Measurements from ENCODE around the gene MBD4. TPM values are rescaled to one million over a fixed set of nuclear protein-coding genes. Genes with fewer than 3 reads are reported as not detected.
"Not testable (repeated sequence)": the region's sequence is repeated elsewhere in the genome, so short reads cannot be mapped to it uniquely, and the experiment has no call there.

The MBD4 gene
- total RNA-seq, 2 donors from 2014 or later = 23.0 to 32.5 TPM

DNA sequence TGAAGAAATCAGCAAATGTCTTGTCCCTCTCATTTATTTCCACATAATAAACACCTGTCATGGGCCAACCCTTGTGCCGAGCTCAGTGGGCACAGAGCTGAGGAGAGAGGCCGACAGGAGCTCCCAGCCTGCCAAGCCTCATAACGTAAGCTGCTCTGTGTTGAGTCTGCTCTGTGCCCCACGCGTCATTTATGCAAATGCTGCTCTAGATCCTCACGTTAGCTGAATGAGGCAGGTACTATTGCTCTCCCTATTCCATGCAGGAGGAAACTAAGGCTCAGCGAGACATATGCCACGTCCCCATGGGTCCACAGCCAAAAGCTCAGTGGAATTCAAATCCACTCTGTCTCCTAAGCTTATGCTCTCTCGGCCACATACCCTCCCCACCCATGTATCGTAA is 52.8 kb downstream of the MBD4 start:
- DNase-seq (ENCODE audit: low spot score) (no peak), ATAC-seq (ENCODE audit: insufficient number of reproducible peaks, low FRiP score, low read depth) (no peak)
- no peaks in the 10 kb centered on the region for H3K9me3 ChIP-seq
- H3K4me3 ChIP-seq = no peak overlapping the region
- peaks cover 0 to 7% of the 10 kb centered on the region in 2 donors for H3K4me1 ChIP-seq (ENCODE audit: control insufficient read depth in 1 of 2, low read depth in 2 of 2)
- TF ChIP-seq, protein P1, sequence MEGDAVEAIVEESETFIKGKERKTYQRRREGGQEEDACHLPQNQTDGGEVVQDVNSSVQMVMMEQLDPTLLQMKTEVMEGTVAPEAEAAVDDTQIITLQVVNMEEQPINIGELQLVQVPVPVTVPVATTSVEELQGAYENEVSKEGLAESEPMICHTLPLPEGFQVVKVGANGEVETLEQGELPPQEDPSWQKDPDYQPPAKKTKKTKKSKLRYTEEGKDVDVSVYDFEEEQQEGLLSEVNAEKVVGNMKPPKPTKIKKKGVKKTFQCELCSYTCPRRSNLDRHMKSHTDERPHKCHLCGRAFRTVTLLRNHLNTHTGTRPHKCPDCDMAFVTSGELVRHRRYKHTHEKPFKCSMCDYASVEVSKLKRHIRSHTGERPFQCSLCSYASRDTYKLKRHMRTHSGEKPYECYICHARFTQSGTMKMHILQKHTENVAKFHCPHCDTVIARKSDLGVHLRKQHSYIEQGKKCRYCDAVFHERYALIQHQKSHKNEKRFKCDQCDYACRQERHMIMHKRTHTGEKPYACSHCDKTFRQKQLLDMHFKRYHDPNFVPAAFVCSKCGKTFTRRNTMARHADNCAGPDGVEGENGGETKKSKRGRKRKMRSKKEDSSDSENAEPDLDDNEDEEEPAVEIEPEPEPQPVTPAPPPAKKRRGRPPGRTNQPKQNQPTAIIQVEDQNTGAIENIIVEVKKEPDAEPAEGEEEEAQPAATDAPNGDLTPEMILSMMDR (IDR thresholded peaks at IDR 0.05) = no peak
- no peak overlapping the region for H3K27ac ChIP-seq
- H3K27me3 ChIP-seq (replicated peaks; ENCODE audit: insufficient read depth) = no peaks in the 10 kb centered on the region
- peaks cover 38% of the 10 kb centered on the region for H3K36me3 ChIP-seq

DNA sequence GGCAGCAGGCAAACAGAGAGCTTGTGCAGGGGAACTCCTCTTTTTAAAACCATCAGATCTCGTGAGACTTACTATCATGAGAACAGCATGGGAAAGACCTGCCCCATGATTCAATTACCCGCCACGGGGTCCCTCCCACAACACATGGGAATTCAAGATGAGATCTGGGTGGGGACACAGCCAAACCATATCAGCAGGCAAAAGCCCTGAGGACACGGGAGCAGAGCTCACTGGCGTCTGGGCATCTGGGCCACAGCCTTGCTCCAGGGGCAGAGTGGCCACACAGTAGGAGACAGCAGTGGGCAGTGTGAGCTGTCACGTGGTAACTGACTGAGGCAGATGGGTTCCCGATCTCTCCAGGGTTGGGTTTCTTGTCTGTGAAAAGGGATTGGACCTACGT is 54.2 kb downstream of the MBD4 start:
- not testable (repeated sequence) for H3K4me3 ChIP-seq; H3K27me3 ChIP-seq (replicated peaks; ENCODE audit: insufficient read depth); ATAC-seq (ENCODE audit: insufficient number of reproducible peaks, low FRiP score, low read depth); DNase-seq (ENCODE audit: low spot score); H3K9me3 ChIP-seq; H3K4me1 ChIP-seq (ENCODE audit: control insufficient read depth in 1 of 2, low read depth in 2 of 2); H3K27ac ChIP-seq
- H3K36me3 ChIP-seq = peaks cover 28% of the 10 kb centered on the region

DNA sequence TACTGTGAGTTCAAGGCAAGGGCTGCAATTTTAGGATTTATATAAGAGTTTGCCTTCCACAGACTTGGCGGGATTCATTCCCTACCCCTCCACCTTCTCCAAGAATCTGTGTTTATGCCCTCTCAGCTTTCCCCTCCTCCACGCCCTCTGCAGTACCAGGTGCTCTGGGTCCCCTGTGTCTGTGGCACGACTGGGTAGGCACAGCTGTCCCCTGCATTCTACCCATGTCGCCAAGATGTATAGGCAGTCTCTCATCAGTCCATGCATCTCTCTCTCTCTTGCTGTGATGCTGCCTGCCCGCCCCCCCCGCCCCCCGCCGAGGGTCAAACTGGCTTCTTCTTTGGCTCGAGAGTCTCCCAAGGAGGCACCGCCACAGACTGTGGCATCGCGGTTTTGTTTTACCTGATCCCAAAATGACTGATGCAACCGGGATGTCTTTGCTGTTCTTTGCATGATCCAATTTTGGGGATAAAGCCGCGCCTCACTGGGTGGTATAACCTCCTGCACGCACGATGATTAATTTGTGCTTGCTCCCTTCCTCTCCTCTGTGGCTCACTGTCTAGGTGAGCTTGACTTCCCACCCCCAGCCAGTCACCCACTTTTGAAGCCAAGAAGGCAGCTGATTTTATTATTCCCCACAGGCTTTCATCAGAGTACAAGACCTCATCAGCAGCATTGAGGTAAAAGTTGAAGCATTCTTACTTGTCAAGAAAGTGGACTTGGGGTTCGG is 55.0 kb downstream of the MBD4 start:
- Histone ChIP-seq H3K4me3 (no peak overlapping the region), H3K27me3 (replicated peaks; ENCODE audit: insufficient read depth) (no peaks in the 10 kb centered on the region), H3K9me3 (no peaks in the 10 kb centered on the region), H3K4me1 (ENCODE audit: control insufficient read depth in 1 of 2, low read depth in 2 of 2) (peaks cover 0 to 7% of the 10 kb centered on the region in 2 donors), H3K27ac (no peak overlapping the region), H3K36me3 (peaks cover 22% of the 10 kb centered on the region)
- TF ChIP-seq, protein P1 (IDR thresholded peaks at IDR 0.05) = no peak
- ATAC-seq (ENCODE audit: insufficient number of reproducible peaks, low FRiP score, low read depth) = no peak
- no peak for DNase-seq (ENCODE audit: low spot score)

DNA sequence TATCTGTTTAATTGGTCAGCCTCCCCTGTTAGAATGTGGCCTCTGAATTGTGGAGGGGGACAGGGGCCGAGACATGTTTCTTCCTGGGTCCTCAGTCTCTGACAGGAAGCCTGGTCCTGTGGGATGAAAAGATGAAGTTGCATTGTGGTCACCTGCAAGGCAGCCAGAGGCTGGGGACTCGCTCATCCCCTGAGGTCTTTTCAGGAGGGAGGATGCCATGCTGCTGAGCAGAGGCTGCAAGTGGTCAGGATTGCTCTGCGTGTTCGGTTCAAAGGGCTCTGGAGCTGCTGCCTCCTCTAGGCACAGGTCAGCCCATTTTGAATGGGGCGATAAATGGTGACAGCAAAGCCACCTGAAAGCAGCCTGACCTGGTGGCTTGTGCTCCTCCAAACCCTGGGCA is 55.6 kb downstream of the MBD4 start:
- H3K27me3 ChIP-seq (replicated peaks; ENCODE audit: insufficient read depth); H3K9me3 ChIP-seq; DNase-seq (ENCODE audit: low spot score); H3K27ac ChIP-seq; H3K4me1 ChIP-seq (ENCODE audit: control insufficient read depth in 1 of 2, low read depth in 2 of 2); H3K4me3 ChIP-seq; ATAC-seq (ENCODE audit: insufficient number of reproducible peaks, low FRiP score, low read depth): not testable (repeated sequence)
- peaks cover 16% of the 10 kb centered on the region for H3K36me3 ChIP-seq

DNA sequence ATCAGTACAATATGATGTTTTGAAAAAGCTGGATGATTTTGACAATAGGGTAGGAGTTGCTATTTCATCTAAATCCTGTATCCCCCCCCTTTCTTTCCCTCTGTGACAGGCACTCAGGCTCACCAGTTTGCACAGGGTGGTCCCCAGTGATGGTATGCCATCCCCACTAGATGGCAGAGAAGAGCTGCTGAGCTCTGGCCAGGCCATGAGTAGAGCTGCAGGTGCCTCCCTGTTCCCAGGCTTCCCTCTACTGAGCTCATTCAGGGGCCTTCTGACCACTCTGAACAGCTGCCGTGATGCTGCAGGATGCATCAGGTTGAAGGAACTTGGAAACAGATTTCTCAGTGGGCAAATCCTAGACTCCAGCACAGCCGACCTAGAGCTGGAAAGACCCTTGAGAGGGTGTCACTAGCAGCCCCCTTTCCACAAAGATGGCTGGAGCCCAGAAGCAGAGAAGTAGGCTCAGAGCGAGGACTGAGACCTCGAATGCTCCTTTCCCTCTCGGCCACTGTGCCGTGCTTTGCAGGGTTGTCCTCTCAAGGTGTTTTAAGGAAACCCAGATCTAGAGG is 56.4 kb downstream of the MBD4 start:
- DNase-seq (ENCODE audit: low spot score) (no peak), ATAC-seq (ENCODE audit: insufficient number of reproducible peaks, low FRiP score, low read depth) (no peak)
- Histone ChIP-seq H3K4me3 (no peak overlapping the region), H3K27ac (no peak overlapping the region), H3K9me3 (no peaks in the 10 kb centered on the region), H3K27me3 (replicated peaks; ENCODE audit: insufficient read depth) (no peaks in the 10 kb centered on the region), H3K36me3 (peaks cover 12% of the 10 kb centered on the region), H3K4me1 (ENCODE audit: control insufficient read depth in 1 of 2, low read depth in 2 of 2) (no peaks in the 10 kb centered on the region)
- TF ChIP-seq, protein P1 (IDR thresholded peaks at IDR 0.05) = peak; percentile 58

DNA sequence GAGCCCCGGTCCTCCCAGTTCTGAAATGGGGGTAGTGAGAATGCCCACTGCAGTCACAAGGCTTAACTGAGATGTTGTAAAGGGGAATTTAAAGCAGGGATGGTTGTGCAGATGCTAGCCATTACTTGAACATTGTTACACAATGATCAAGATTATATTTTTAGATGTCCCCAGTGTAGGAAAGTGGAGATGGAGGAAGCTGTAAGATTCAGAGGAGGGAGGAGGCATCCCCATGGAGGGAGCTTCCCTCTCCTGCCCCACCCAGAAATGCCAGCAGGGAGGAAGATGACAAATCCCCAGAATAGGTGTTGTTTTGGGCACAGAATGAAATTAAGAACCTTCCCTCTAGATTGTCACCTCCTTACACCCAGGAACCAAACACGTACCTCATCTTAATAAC is 57.4 kb downstream of the MBD4 start:
- Histone ChIP-seq H3K36me3 (peaks cover 5% of the 10 kb centered on the region), H3K4me3 (no peak overlapping the region), H3K9me3 (no peaks in the 10 kb centered on the region), H3K27me3 (replicated peaks; ENCODE audit: insufficient read depth) (no peaks in the 10 kb centered on the region), H3K27ac (no peak overlapping the region), H3K4me1 (ENCODE audit: control insufficient read depth in 1 of 2, low read depth in 2 of 2) (no peaks in the 10 kb centered on the region)
- TF ChIP-seq, protein P1 (IDR thresholded peaks at IDR 0.05) = no peak
- DNase-seq (ENCODE audit: low spot score) = no peak
- no peak for ATAC-seq (ENCODE audit: insufficient number of reproducible peaks, low FRiP score, low read depth)

Other genes with a start within 250 kb of the MBD4 start
- gene COPG1, start 190.3 kb downstream of the MBD4 start, total RNA-seq = 100 to 1,000 TPM; 126 to 141 TPM
- gene HMCES, start 161.1 kb downstream of the MBD4 start, total RNA-seq = 10 to 100 TPM; 12.0 to 23.9 TPM
- gene EFCAB12, start 11.3 kb downstream of the MBD4 start, total RNA-seq = under 1 TPM in 1 of 2 donors, not detected in 1; 0.68 TPM
- gene IFT122, start 276 bp upstream of the MBD4 start, total RNA-seq = 10 to 100 TPM; 50.1 to 61.9 TPM
- not detected for gene RHO, start 88.7 kb upstream of the MBD4 start, total RNA-seq
- not detected for gene H1-8, start 103.2 kb upstream of the MBD4 start, total RNA-seq
- gene PLXND1, start 166.7 kb upstream of the MBD4 start, total RNA-seq = 100 to 1,000 TPM; 207 to 246 TPM

Measured in thoracic aorta (tissue), 2 donors.